Memory B cell (primary cell): ENCODE results near the gene DACT2.
"Not testable (repeated sequence)": the region's sequence is repeated elsewhere in the genome, so short reads cannot be mapped to it uniquely, and the experiment has no call there.

Source experiments
- ATAC-seq: fragments of 150-1000 bp; cut with Tn5 transposase; 2 replicates; pipeline ENCODE4 v1.10.0; 2021; ENCODE audit warnings: low read depth, mild to moderate bottlenecking, moderate library complexity
- DNase-seq, 2 donors: peaks; one replicate each; pipeline ENCODE4 v3.0.0; 2022; ENCODE audit warnings: low spot score in 2 of 2
- H3K27ac Mint-ChIP-seq: one replicate; pipeline ENCODE4 v1.8.0; 2022; ENCODE audit warnings: mild to moderate bottlenecking, moderate library complexity, mixed read lengths
- H3K27me3 Mint-ChIP-seq: one replicate; pipeline ENCODE4 v1.8.0; 2022; ENCODE audit warnings: mixed read lengths
- H3K36me3 Mint-ChIP-seq: one replicate; pipeline ENCODE4 v1.8.0; 2022; ENCODE audit warnings: mild to moderate bottlenecking, mixed read lengths
- H3K4me1 Mint-ChIP-seq: one replicate; pipeline ENCODE4 v1.8.0; 2022; ENCODE audit warnings: mixed read lengths
- H3K4me3 Mint-ChIP-seq: one replicate; pipeline ENCODE4 v1.8.0; 2022; ENCODE audit warnings: mild to moderate bottlenecking, moderate library complexity, mixed read lengths
- H3K9me3 Mint-ChIP-seq: one replicate; pipeline ENCODE4 v1.8.0; 2022; ENCODE audit warnings: mixed read lengths

DACT2 gene

GRCh38 chr6:168281826-168282225 lies 37.8 kb downstream of the DACT2 start:
- Mint-ChIP-seq H3K27me3 (peaks cover 5% of the 10 kb centered on the region), H3K36me3 (no peaks in the 10 kb centered on the region), H3K4me3 (no peak overlapping the region), H3K27ac (no peak overlapping the region), H3K4me1 (no peaks in the 10 kb centered on the region), H3K9me3 (peaks cover 3% of the 10 kb centered on the region)
- DNase-seq = no peak
- ATAC-seq = no peak

DNA sequence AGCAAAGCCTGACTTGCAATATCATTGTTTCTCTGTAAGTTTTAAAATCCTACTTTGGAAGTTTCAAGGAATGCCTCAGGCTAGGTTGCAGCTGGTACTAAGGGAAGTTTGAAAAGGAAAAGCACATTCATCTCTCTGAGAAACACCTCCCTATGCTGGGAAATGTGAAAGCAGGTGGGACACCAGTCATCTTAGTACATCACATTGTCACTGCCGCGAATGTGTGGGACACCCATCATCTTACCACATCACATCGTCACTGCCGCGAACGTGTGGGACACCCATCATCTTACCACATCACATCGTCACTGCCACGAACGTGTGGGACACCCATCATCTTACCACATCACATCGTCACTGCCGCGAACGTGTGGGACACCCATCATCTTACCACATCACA lies 38.3 kb downstream of the DACT2 start:
- not testable (repeated sequence) for H3K27ac Mint-ChIP-seq, H3K9me3 Mint-ChIP-seq, H3K36me3 Mint-ChIP-seq

DNA sequence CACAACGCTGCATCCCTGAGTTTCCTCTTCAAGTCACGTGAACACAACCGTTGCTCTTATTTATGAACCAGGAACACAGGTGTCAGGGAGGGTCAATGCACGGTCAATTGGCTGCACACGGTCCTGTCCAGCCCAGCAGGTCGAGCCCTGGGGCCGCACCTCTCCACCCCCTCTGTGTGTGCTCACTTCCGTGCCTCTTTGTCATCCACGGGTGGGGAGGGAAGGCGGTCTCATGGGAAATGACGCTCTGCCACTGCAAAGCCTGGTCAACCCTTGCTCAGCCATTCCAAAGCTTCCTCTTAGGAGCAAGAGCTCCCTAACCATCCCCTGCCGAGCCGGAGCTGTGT lies 38.7 kb downstream of the DACT2 start:
- no peak overlapping the region for H3K27ac Mint-ChIP-seq
- ATAC-seq = no peak
- H3K9me3 Mint-ChIP-seq = peaks cover 3% of the 10 kb centered on the region
- no peak for DNase-seq
- H3K36me3 Mint-ChIP-seq = no peaks in the 10 kb centered on the region
- H3K4me3 Mint-ChIP-seq = no peak overlapping the region
- H3K27me3 Mint-ChIP-seq = peaks cover 5% of the 10 kb centered on the region
- H3K4me1 Mint-ChIP-seq = no peaks in the 10 kb centered on the region

More for the DNA sequence above, 38.3 kb downstream of the DACT2 start:
- not testable (repeated sequence) for H3K4me3 Mint-ChIP-seq, DNase-seq, H3K4me1 Mint-ChIP-seq, ATAC-seq, H3K27me3 Mint-ChIP-seq

DNA sequence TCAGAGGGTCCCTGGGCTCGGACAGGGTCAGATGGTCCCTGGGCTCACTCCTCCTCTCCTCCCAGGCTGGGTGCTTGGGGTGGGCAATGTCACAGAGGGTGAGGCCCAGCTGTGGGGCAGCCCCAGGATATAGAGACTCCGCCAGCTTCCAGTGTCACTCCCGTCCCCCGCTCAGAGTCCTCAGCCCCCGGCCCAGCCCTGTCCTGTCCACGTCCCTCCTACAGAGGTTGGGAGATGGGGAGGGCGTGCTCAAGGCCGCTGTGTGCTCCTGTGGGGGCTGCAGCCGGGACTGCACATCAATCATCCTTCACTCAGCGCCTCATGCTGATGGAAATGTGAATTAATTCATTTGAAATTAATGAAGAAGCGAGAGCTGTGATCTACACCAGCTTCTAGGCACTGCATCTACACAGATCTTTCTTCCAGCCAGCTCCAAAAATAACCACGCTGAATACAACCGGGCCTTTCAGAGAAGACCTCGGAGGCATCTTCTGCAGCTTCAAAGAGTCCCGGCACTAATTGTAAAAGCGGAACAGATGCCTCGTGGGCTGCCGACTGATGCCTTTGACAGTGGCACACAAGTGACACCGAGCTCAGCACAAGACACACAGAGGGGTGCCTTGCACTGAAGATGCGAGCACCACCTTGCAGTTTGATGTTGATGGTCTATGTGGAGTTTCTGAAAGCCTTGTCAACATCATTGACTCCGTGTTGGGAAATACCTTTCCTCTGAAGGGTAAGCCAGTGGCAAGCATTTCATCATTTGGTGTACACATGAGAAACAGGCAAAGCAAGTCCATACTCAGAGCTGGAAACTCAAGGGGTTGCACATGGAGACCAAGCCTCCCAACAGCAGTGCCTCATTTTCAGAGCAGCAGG lies 39.3 kb downstream of the DACT2 start:
- ATAC-seq (no peak), DNase-seq (no peak)
- Mint-ChIP-seq H3K27me3 (peaks cover 5% of the 10 kb centered on the region), H3K4me3 (no peak overlapping the region), H3K27ac (no peak overlapping the region), H3K9me3 (peaks cover 3% of the 10 kb centered on the region), H3K4me1 (no peaks in the 10 kb centered on the region), H3K36me3 (no peaks in the 10 kb centered on the region)

GRCh38 chr6:168279403-168279935 lies 40.1 kb downstream of the DACT2 start:
- Mint-ChIP-seq H3K4me3 (no peak overlapping the region), H3K27me3 (peaks cover 6% of the 10 kb centered on the region), H3K27ac (no peak overlapping the region), H3K4me1 (no peaks in the 10 kb centered on the region), H3K9me3 (peaks cover 3% of the 10 kb centered on the region), H3K36me3 (no peaks in the 10 kb centered on the region)
- ATAC-seq = no peak
- no peak for DNase-seq

DNA sequence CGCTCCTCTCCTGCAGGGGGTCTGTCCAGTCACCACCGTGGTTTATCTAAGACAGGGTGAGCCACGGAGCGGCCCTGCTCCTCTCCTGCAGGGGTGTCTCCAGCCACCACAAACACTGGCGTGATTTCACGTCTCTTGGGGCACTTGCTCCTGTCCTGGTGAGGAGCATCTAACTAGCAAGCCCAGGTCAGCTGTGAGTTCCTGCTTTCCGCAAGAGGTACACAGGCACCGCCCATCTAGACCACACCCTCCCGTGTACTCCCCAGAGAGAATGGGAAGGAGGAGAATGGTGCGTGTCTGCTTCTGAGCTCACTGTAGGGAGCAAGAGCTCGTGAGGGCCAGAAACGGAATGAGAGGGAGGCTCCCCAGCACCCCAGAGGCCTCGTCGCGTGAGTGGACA lies 40.7 kb downstream of the DACT2 start:
- Mint-ChIP-seq H3K9me3 (peaks cover 3% of the 10 kb centered on the region), H3K36me3 (no peaks in the 10 kb centered on the region), H3K27ac (no peak overlapping the region), H3K4me3 (no peak overlapping the region), H3K4me1 (no peaks in the 10 kb centered on the region), H3K27me3 (peaks cover 6% of the 10 kb centered on the region)
- ATAC-seq (no peak), DNase-seq (no peak)

DNA sequence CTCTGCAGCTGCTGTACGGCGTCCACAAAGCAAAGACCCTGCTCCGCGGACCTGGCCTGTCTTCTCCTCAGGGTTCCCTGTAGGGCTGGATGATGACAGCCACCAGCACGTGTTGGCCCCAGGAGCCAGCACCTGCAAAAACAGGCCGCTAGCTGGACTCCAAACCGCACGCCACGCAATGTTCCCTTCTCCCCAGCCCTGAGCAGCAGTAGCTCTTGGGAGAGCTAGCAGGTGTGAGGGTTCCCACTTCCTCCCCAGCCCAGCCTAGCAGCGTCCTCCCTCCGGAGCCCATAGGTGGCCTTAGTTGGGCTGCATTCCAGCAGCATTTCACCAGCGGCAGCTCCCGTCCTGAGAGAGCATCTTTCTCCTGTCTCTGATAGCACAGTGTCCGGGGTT lies 42.3 kb downstream of the DACT2 start:
- H3K36me3 Mint-ChIP-seq = no peaks in the 10 kb centered on the region
- ATAC-seq (no peak), DNase-seq (no peak)
- no peaks in the 10 kb centered on the region for H3K4me1 Mint-ChIP-seq
- peaks cover 3% of the 10 kb centered on the region for H3K9me3 Mint-ChIP-seq
- H3K4me3 Mint-ChIP-seq = no peak overlapping the region
- H3K27me3 Mint-ChIP-seq = peaks cover 6% of the 10 kb centered on the region
- no peak overlapping the region for H3K27ac Mint-ChIP-seq

DNA sequence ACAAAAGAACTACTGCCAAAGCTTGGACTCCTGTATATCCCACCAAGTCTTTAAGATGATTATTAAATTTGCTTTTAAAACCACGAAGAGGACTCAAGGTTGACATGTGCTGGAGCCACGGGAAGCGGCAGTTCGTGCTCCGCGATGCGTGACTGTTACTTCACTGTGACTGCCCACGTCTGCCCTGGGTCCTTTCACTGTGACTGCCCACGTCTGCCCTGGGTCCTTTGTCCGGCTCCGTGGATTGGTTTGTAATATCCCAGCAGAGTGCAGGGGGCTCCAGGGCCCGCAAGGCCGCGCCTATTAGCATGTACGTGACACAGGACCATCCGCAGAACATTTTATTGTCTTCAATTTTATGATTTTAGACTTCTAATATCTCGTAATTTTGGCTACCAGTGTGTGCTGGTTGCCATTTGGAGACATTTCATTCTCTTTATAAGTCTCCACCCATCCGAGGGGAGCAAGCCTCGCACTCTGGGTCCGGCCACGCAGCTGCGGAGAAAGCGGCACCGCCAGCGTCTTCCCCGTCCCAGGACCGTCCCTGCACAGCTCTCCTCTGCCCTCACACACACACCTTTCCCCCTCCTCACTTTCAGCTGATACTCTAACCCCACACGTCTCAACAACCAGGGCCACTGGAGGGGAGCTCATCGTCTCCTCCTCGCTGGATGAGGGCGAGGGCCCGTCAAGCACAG lies 42.9 kb downstream of the DACT2 start:
- ATAC-seq (no peak), DNase-seq (no peak)
- no peak overlapping the region for H3K4me3 Mint-ChIP-seq
- no peaks in the 10 kb centered on the region for H3K4me1 Mint-ChIP-seq
- no peak overlapping the region for H3K27ac Mint-ChIP-seq
- peaks cover 3% of the 10 kb centered on the region for H3K9me3 Mint-ChIP-seq
- peaks cover 5% of the 10 kb centered on the region for H3K27me3 Mint-ChIP-seq
- H3K36me3 Mint-ChIP-seq = no peaks in the 10 kb centered on the region

DNA sequence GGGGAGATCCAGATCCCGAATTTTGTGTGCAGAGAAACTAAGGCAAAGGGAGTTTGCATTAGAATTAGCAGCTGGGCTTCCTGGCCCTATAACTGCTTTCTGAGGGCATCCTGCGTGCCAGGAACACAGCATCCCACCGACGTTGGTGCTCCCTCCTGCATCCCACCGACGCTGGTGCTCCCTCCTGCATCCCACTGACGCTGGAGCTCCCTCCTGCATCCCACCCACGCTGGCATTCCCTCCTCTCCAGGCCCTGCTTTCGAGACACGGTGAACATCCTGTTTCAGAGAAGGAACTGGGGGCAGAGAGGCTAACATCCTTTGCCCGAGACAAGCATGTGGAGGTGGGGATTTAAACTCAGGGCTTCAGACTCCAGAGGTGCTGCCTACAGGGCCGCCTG lies 44.4 kb downstream of the DACT2 start:
- peaks cover 5% of the 10 kb centered on the region for H3K9me3 Mint-ChIP-seq
- DNase-seq (no peak), ATAC-seq (no peak)
- no peaks in the 10 kb centered on the region for H3K4me1 Mint-ChIP-seq
- H3K4me3 Mint-ChIP-seq = no peak overlapping the region
- no peaks in the 10 kb centered on the region for H3K36me3 Mint-ChIP-seq
- no peak overlapping the region for H3K27ac Mint-ChIP-seq
- peaks cover 5% of the 10 kb centered on the region for H3K27me3 Mint-ChIP-seq

DNA sequence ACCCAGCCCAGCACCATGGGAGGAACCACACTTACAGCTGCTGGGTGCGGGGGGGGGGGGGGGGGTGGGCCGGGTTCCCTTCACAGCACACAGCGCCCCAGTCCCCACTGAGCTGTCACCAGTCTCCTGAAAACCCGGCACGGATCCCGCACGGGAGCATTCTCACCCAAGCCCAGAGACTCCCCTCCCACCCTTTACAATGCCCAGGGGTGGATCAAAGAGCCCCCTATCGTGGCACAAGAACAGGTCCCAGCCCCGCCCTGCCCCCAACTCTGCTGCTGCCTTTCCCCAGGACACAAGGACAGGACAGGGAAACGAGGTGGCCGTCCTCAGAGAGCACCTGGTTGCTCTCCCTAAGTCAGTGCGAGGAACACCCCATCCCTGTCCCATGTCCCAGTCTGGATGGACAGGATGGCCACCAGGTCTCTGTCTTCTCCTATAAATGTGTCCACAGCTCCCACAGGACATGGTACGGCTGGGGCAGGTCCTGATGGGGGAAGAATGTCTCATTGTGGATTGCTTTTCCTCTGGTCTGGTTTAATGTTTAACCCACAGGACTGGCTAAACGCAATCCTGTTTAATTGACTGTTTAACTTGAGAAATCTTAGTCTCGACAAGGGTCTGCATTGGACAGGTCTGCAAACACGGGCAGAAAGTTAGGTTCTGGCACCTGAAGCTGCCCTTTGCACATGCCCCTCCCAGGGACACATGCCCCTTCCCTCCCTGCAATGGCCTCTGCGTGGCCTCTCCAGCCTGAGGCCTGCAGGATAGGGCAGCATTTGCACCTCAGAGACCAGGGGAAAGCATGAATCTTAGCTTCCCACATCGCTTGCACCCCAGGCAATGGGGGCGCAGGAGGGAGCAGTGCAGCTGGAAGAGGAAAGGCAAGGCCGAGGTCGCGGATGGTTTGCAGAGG lies 45.3 kb downstream of the DACT2 start:
- DNase-seq (no peak), ATAC-seq (no peak)
- H3K27ac Mint-ChIP-seq = no peak overlapping the region
- no peak overlapping the region for H3K4me3 Mint-ChIP-seq
- no peaks in the 10 kb centered on the region for H3K4me1 Mint-ChIP-seq
- H3K36me3 Mint-ChIP-seq = no peaks in the 10 kb centered on the region
- peaks cover 7% of the 10 kb centered on the region for H3K27me3 Mint-ChIP-seq
- H3K9me3 Mint-ChIP-seq = peaks cover 9% of the 10 kb centered on the region

DNA sequence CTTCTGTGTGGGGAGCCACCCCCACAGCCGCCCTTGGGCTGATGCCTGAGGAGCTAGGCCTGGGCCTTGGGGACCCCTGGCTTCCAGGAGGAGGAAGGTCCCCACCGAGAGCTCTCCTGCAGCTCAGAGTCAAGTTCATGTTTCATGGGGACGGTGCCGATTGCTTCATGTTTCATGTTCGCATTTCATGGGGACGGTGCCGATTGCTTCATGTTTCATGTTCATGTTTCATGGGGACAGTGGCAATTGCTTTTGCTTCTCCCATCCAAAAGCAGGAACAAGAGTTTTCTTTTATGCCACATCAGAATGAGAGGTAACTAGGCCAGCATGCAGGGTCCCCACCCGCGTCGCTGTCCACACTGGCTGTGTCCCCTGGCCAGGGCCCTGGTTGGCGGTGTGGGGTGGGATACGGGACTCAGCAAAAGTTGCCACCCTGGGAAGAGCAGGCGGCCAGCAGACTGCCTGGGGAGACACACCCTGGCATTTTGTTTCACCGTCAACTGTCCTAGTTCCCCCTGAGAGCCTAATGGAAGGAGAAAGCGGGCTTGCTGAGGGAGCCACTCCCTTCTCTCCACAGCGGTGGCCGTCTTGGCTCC lies 46.0 kb downstream of the DACT2 start:
- no peaks in the 10 kb centered on the region for H3K4me1 Mint-ChIP-seq

GRCh38 chr6:168272415-168273325 lies 46.9 kb downstream of the DACT2 start:
- H3K9me3 Mint-ChIP-seq = peaks cover 7% of the 10 kb centered on the region
- no peak overlapping the region for H3K27ac Mint-ChIP-seq
- H3K27me3 Mint-ChIP-seq = peaks cover 4% of the 10 kb centered on the region
- no peak for DNase-seq
- no peaks in the 10 kb centered on the region for H3K36me3 Mint-ChIP-seq
- no peak overlapping the region for H3K4me3 Mint-ChIP-seq
- ATAC-seq = no peak
- H3K4me1 Mint-ChIP-seq = no peaks in the 10 kb centered on the region

More for the DNA sequence above, 46.0 kb downstream of the DACT2 start:
- Mint-ChIP-seq H3K9me3 (peaks cover 10% of the 10 kb centered on the region), H3K27ac (no peak overlapping the region), H3K27me3 (peaks cover 7% of the 10 kb centered on the region), H3K36me3 (no peaks in the 10 kb centered on the region), H3K4me3 (no peak overlapping the region)
- DNase-seq = no peak
- ATAC-seq = no peak
